A673 (cell line): ENCODE measurements around the gene SLC22A4. TPM values are rescaled to one million over a fixed set of nuclear protein-coding genes. Genes with fewer than 3 reads are reported as not detected.

ENCODE experiments used
- BruUV-seq: library from RNA; stranded (reverse); fragments of 400-500 nt; replicated peaks from 2 replicates; lab custom pipeline; 2021; lab: Mats Ljungman, UMichigan
- CTCF ChIA-PET: fragments of 300-600 bp; sonication (Branson Sonifier 250); formaldehyde crosslinking; loops from one replicate; lab custom pipeline; 2022; ENCODE audit warnings: antibody characterized with exemption; lab: Charles Lee
- POLR2A ChIA-PET: fragments of 300-600 bp; sonication (Branson Sonifier 250); formaldehyde crosslinking; loops from one replicate; lab custom pipeline; 2022; ENCODE audit warnings: antibody characterized with exemption; ENCODE audit not compliant: low non-redundant PET; lab: Charles Lee
- DNase-seq: peaks from one replicate; pipeline ENCODE4 v3.0.0-alpha.2; 2015; ENCODE audit warnings: low spot score
- H3K27ac ChIP-seq: fragments of 200-600 bp; sonication (generic); 2 replicates; pipeline ENCODE4 v1.5.1; 2016; ENCODE audit warnings: mixed run types, low read depth, mild to moderate bottlenecking, mixed read lengths, antibody characterized with exemption, low read length; ENCODE audit not compliant: poor library complexity, severe bottlenecking
- H3K27me3 ChIP-seq: fragments of 200-600 bp; sonication (generic); replicated peaks from 2 replicates; pipeline ENCODE4 v1.6.1; 2017; ENCODE audit warnings: mixed run types, low read depth, mild to moderate bottlenecking, mixed read lengths, antibody characterized with exemption, low read length; ENCODE audit not compliant: insufficient read depth, poor library complexity
- H3K36me3 ChIP-seq: fragments of 200-600 bp; sonication (generic); 2 replicates; pipeline ENCODE4 v1.6.1; 2016; ENCODE audit warnings: mixed run types, mild to moderate bottlenecking, mixed read lengths, antibody characterized with exemption, low read length; ENCODE audit not compliant: insufficient read depth, poor library complexity, severe bottlenecking
- H3K4me1 ChIP-seq: fragments of 200-600 bp; sonication (generic); 2 replicates; pipeline ENCODE4 v1.6.1; 2017; ENCODE audit warnings: mixed run types, mild to moderate bottlenecking, mixed read lengths, antibody characterized with exemption, low read length; ENCODE audit not compliant: insufficient read depth, poor library complexity, severe bottlenecking
- H3K4me3 ChIP-seq: fragments of 200-600 bp; sonication (generic); 2 replicates; pipeline ENCODE4 v1.5.1; 2016; ENCODE audit warnings: low read depth, mixed run types, mild to moderate bottlenecking, mixed read lengths, low read length; ENCODE audit not compliant: poor library complexity, severe bottlenecking
- H3K9me3 ChIP-seq: fragments of 200-600 bp; sonication (generic); 2 replicates; pipeline ENCODE4 v1.6.1; 2016; ENCODE audit warnings: mixed run types, low read depth, mild to moderate bottlenecking, mixed read lengths, antibody characterized with exemption, low read length; ENCODE audit not compliant: poor library complexity, severe bottlenecking
- EZH2 ChIP-seq: fragments of 200-600 bp; sonication (generic); IDR thresholded peaks from 2 replicates; pipeline ENCODE4 v1.6.1; 2017; ENCODE audit warnings: borderline replicate concordance, low read depth, mild to moderate bottlenecking, mixed read lengths, antibody characterized with exemption, low read length; ENCODE audit not compliant: poor library complexity, severe bottlenecking
- intact Hi-C: fragments of 100-400 bp; cut with micrococcal nuclease; formaldehyde crosslinking; loops from one replicate; pipeline ENCODE4 v1.10.0; 2022; ENCODE audit not compliant: unreplicated experiment
- total RNA-seq: library from RNA; stranded (reverse); gene quantifications from 2 replicates; pipeline ENCODE4 v1.2.3, GENCODE V29; 2021
- TF ChIP-seq, protein P1 (sequence below): fragments of 300-800, 200-600 bp; sonication (generic); conservative IDR thresholded peaks from 2 replicates; pipeline ENCODE4 v1.5.1; 2017; ENCODE audit warnings: low read depth, mild to moderate bottlenecking, antibody characterized with exemption, low read length, moderate library complexity, mixed read lengths

The SLC22A4 gene
- total RNA-seq, 1 experiment from 2014 or later, result 0.99 TPM

- no peaks in the 10 kb centered on the region for H3K4me1 ChIP-seq
- H3K27me3 ChIP-seq, result no peaks in the 10 kb centered on the region
- intact Hi-C loops, result no loop called here
- H3K9me3 ChIP-seq, result no peaks in the 10 kb centered on the region
- POLR2A ChIA-PET, result no interaction called here
- H3K27ac ChIP-seq, result no peak overlapping the region
- no TSS peak for BruUV-seq
- H3K36me3 ChIP-seq, result no peaks in the 10 kb centered on the region
- H3K4me3 ChIP-seq, result no peak overlapping the region
- CTCF ChIA-PET, result interaction anchor here (0.6 kb wide), 1 partner anchor 35 kb away, joined by 5 read pairs; no protein-coding TSS in a partner anchor
- DNase-seq, result no peak
- TF ChIP-seq, protein P1, sequence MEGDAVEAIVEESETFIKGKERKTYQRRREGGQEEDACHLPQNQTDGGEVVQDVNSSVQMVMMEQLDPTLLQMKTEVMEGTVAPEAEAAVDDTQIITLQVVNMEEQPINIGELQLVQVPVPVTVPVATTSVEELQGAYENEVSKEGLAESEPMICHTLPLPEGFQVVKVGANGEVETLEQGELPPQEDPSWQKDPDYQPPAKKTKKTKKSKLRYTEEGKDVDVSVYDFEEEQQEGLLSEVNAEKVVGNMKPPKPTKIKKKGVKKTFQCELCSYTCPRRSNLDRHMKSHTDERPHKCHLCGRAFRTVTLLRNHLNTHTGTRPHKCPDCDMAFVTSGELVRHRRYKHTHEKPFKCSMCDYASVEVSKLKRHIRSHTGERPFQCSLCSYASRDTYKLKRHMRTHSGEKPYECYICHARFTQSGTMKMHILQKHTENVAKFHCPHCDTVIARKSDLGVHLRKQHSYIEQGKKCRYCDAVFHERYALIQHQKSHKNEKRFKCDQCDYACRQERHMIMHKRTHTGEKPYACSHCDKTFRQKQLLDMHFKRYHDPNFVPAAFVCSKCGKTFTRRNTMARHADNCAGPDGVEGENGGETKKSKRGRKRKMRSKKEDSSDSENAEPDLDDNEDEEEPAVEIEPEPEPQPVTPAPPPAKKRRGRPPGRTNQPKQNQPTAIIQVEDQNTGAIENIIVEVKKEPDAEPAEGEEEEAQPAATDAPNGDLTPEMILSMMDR, result no peak
Measured at GRCh38 chr5:132344775-132345514, 50.8 kb downstream of the SLC22A4 start.

- intact Hi-C loops, result no loop called here
- no TSS peak for BruUV-seq
- Histone ChIP-seq H3K9me3 (no peaks in the 10 kb centered on the region), H3K27ac (no peak overlapping the region), H3K4me1 (no peaks in the 10 kb centered on the region), H3K4me3 (no peak overlapping the region), H3K36me3 (no peaks in the 10 kb centered on the region), H3K27me3 (no peaks in the 10 kb centered on the region)
- DNase-seq, result no peak
- ChIA-PET CTCF (no interaction called here), POLR2A (no interaction called here)
- TF ChIP-seq, protein P1, result no peak
- TF ChIP-seq EZH2, result no peak
Measured at GRCh38 chr5:132353486-132353995, 59.3 kb downstream of the SLC22A4 start.

- intact Hi-C loops, result no loop called here
- H3K9me3 ChIP-seq, result no peaks in the 10 kb centered on the region
- no peak overlapping the region for H3K4me3 ChIP-seq
- BruUV-seq, result no TSS peak
- H3K27ac ChIP-seq, result no peak overlapping the region
- POLR2A ChIA-PET, result no interaction called here
- no peak for TF ChIP-seq EZH2
- TF ChIP-seq, protein P1, result no peak
- no peaks in the 10 kb centered on the region for H3K27me3 ChIP-seq
- DNase-seq, result no peak
- CTCF ChIA-PET, result interaction anchor here (1.0 kb wide), 1 partner anchor 116 kb away, joined by 4 read pairs; no protein-coding TSS in a partner anchor
- H3K4me1 ChIP-seq, result no peaks in the 10 kb centered on the region
- no peaks in the 10 kb centered on the region for H3K36me3 ChIP-seq
Measured at GRCh38 chr5:132354381-132355139, 60.4 kb downstream of the SLC22A4 start.
